HUES48 (cell line): ENCODE data around the gene CCDC157.

Source experiments
- H3K27ac ChIP-seq: one replicate; pipeline ENCODE4 v1.7.0; 2013; ENCODE audit warnings: low read depth, low read length, inconsistent platforms
- H3K27me3 ChIP-seq: 2 replicates; pipeline ENCODE4 v1.6.1; 2013; ENCODE audit warnings: mild to moderate bottlenecking, low read length; ENCODE audit not compliant: control insufficient read depth, insufficient read depth
- H3K36me3 ChIP-seq: 2 replicates; pipeline ENCODE4 v1.6.1; 2013; ENCODE audit warnings: low read length; ENCODE audit not compliant: control insufficient read depth, insufficient read depth
- H3K4me1 ChIP-seq: 2 replicates; pipeline ENCODE4 v1.6.1; 2013; ENCODE audit warnings: mild to moderate bottlenecking, low read length; ENCODE audit not compliant: control insufficient read depth, insufficient read depth
- H3K4me3 ChIP-seq: 2 replicates; pipeline ENCODE4 v1.5.1; 2013; ENCODE audit warnings: mild to moderate bottlenecking, low read depth, low read length
- H3K9ac ChIP-seq: 2 replicates; pipeline ENCODE4 v1.6.1; 2013; ENCODE audit warnings: mild to moderate bottlenecking, low read depth, low read length, moderate library complexity
- H3K9me3 ChIP-seq: 2 replicates; pipeline ENCODE4 v1.6.1; 2013; ENCODE audit warnings: low read length; ENCODE audit not compliant: control insufficient read depth, insufficient read depth

Gene CCDC157

DNA sequence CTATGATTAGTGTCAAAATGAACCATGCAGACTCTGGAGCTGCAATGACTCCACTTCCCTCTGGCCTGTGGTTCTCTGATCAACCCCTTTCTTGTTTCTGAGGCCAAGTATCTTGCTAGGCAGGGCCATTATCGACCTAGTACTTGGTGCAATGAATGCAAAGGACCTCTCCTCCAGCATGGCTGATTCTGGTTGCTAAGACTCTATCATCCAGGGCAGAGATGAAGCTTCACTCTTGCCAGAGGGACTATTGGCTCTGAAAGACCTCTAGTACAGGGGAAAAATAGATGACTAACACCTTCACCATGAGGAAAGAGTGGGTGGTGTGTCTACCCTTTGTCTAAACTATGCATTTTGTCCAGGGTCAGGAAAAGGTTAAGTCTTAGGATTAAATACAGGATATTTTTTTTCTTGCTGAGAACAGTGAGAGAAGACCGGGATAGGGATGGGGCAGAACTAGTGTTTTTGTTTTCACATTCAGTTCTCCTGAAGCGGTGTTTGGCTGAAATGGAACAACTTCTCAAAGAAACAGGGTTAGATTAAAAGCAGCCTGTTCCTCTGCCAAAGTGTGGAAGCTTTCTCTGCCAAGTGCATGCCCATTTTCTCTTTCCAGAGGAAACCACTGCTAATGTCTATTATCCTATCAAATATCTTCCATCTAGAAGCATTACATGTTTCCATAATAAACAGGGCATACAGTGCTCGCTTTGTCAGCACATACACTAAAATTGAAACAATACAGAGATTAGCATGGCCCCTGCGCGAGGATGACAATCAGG is 63.7 kb downstream of the CCDC157 start:
- H3K27me3 ChIP-seq: no peaks in the 10 kb centered on the region
- H3K9ac ChIP-seq: no peak overlapping the region
- no peak overlapping the region for H3K4me3 ChIP-seq
- no peaks in the 10 kb centered on the region for H3K9me3 ChIP-seq
- peak overlapping the region; percentile 56 for H3K27ac ChIP-seq
- H3K4me1 ChIP-seq: peaks cover 15% of the 10 kb centered on the region; the same call in 1 of the 2 replicates
- H3K36me3 ChIP-seq: peaks cover 50% of the 10 kb centered on the region

DNA sequence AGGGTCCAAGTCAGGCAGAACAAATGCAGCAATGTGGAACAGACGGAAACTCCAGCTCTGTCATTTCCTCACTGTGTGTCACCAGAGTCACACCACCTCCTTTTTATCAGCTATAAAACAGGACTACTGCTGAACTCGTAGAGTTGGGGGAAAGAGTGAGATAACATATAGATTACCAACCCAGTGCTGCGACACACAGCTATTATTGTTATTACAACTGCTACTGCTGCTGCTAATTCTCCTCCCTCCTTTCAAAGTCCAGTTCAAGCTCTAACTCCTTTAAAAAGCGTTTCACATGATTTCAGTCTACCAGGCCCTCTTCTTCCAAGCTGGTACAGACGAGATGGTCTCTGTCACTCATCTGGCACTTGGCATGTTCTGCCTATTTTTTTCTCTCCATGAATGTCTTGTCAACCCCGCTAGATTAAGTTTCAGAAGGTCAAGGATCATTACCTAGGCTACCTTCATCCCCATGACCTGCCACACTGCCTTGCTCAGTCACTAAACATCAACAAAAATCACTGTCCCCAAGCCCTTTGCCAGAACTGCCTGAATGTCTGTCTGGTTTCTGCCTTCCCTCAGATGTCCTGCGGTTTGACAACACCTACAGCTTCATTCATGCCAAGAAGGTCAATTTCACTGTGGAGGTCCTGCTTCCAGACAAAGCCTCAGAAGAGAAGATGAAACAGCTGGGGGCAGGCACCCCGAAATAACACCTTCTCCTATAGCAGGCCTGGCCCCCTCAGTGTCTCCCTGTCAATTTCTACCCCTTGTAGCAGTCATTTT is 65.1 kb downstream of the CCDC157 start:
- Histone ChIP-seq H3K4me3 (peak overlapping the region; percentile 69), H3K4me1 (peaks cover 15% of the 10 kb centered on the region; the same call in 1 of the 2 replicates), H3K27ac (peak overlapping the region; percentile 99)

DNA sequence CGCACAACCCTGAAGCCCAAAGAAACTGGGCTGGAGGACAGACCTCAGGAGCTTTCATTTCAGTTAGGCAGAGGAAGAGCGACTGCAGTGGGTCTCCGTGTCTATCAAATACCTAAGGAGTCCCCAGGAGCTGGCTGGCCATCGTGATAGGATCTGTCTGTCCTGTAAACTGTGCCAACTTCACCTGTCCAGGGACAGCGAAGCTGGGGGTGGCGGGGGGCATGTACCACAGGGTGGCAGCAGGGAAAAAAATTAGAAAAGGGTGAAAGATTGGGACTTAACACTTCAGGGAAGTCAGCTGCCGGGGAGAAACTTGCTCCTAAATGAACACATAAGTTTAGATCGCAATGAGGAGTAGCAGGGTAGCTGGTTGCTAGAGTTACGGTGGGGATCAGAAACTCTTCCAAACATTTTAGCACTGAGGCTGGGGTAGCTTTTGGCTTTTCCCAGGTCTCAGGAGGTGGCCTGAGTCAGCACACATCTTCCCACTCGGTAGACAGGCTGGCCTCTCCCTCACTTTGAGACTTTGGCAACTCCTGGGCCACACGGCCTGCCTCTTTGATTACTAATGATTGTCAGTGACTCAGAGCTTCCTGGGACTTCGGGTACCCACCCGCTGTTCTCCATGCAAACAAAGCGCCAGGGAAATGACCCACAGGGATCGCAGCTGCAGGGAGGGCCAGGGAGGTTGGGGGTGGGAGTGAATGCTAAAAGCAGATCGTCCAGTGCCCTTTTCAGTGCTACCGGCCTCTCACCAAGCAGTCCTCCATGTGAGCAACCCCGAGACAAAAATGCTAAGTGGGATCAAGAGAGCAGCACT is 65.9 kb downstream of the CCDC157 start:
- H3K27me3 ChIP-seq: no peaks in the 10 kb centered on the region
- peak overlapping the region; percentile 67 for H3K9ac ChIP-seq
- peaks cover 15% of the 10 kb centered on the region; the same call in 1 of the 2 replicates for H3K4me1 ChIP-seq
- peaks cover 38% of the 10 kb centered on the region for H3K36me3 ChIP-seq
- H3K27ac ChIP-seq: peak overlapping the region; percentile 99
- H3K9me3 ChIP-seq: no peaks in the 10 kb centered on the region
- H3K4me3 ChIP-seq: peak overlapping the region; percentile 69

More for the DNA sequence above, 65.1 kb downstream of the CCDC157 start:
- peaks cover 38% of the 10 kb centered on the region for H3K36me3 ChIP-seq
- H3K27me3 ChIP-seq: no peaks in the 10 kb centered on the region
- H3K9ac ChIP-seq: 0 out of 2 replicates have a peak overlapping the region, but pooled peaks have one; percentile 67
- H3K9me3 ChIP-seq: no peaks in the 10 kb centered on the region

DNA sequence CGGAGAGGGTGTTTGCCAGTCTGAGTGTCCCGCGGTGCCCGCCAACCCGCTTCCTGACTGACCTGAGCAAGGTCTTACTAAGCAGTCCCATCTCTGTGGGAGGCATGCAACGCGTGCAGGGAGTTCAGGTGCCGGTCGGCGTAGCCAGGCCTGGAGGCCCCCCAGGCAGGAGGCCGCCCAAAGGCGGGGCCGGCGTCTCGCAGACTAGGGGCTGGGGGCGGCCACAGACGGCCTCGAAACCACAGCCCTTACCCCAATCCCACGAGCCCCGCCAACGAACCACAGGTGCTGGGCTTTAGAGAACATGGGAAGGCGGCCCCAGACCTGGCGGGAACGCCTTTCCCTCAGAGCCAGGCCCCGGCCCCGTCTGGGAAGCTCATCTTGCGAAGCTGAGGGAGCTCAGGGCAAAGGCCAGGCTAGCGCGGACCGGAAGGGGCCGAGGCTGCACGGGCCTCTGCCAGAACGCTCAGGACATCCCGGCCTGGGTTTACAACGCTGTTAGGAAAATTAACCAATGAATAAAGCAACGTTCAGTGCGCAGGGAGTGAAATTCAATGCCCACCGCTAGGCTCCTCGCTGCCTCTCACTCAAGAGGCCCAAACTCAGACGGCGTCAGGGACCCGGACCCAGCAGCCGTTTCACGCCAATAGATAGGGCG is 66.6 kb downstream of the CCDC157 start:
- Histone ChIP-seq H3K9ac (peak overlapping the region; percentile 67), H3K27me3 (no peaks in the 10 kb centered on the region), H3K9me3 (no peaks in the 10 kb centered on the region), H3K36me3 (peaks cover 38% of the 10 kb centered on the region), H3K27ac (peak overlapping the region; percentile 99), H3K4me1 (peaks cover 15% of the 10 kb centered on the region; the same call in 1 of the 2 replicates), H3K4me3 (peak overlapping the region; percentile 69)

DNA sequence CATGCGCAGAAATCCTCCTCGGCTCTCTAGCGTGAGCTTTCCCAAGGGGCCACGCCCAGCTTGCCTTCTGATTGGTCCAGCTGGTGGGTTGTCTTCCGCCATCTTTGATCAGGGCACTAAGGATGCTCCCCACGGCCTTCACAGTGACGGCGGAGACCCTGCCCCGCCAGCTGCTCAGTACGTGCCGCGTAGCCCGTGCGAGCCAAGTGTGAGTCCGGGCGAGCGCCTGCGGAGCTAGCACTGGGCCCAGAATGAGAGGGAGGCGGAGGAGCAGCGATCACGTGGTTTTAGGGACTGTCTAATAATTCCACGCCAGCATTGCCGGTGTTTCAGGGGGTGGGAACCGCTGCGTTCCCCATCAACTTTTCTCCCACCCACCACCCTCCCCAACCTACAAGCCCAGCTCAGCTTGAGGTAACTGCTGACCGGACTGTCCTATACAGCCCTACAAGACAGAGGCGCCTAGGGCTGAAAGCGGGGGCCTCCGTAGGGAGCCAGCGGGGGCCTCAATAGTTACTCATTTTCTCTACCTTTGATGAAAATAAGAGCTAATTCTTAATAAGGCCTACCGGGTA is 67.2 kb downstream of the CCDC157 start:
- Histone ChIP-seq H3K4me3 (peak overlapping the region; percentile 69), H3K27ac (peak overlapping the region; percentile 99), H3K4me1 (peaks cover 15% of the 10 kb centered on the region; the same call in 1 of the 2 replicates), H3K9me3 (no peaks in the 10 kb centered on the region), H3K9ac (no peak overlapping the region; the same call in 1 of the 2 replicates), H3K27me3 (no peaks in the 10 kb centered on the region), H3K36me3 (peaks cover 36% of the 10 kb centered on the region)

DNA sequence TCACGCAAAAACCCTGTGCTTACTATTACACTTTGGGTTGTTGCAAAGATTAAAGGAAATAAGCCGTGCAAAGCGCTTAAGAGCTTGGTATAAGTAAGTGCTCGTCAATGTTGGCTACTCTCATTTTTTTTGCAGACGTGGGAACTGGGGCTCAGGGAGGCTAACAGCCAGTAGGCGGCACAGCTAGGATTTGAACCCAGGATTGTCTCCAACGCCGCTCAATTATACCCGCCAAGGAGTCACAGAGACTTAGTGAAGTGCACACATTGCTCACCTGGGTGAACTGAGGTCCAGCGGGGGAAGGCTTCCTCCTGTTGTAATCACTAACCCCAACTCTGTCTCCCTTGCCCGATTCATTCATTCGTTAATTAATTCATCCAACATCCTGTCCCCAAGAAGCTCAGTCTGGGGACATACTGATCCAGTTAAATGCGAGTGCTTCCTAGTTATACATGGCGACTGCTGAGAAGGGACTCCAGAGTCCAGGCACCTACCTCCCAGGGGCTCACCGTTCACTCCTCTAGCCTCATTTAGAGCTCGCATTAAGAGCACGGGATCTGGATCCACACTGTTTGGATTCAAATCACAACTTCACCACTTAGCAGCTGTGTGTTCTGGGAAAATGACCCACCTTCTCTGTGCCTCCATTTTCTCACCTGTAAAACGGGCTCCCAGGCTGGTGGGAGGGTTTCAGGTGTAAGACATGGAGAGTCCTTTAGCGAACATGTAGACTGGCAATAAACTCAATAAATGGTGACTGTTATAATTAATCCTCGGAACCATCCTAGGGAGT is 67.9 kb downstream of the CCDC157 start:
- H3K9me3 ChIP-seq: no peaks in the 10 kb centered on the region
- H3K4me1 ChIP-seq: peaks cover 15% of the 10 kb centered on the region; the same call in 1 of the 2 replicates
- H3K4me3 ChIP-seq: peak overlapping the region; percentile 69
- peak overlapping the region; percentile 99 for H3K27ac ChIP-seq
- no peaks in the 10 kb centered on the region for H3K27me3 ChIP-seq
- H3K36me3 ChIP-seq: peaks cover 36% of the 10 kb centered on the region
- no peak overlapping the region for H3K9ac ChIP-seq

DNA sequence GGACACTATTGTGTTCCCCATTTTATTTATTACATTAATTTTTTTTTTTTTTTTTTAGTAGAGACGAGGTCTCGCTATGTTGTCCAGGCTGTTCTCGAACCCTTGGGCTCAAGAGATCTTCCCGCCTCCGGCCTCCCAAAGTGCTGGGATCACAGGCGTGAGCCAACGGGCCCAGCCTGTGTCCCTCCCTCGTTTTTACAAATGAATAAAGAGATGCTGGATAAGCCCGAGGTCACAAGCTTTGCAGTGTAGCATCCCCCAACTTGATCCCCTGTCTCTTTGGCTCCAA is 68.5 kb downstream of the CCDC157 start:
- peak overlapping the region; percentile 81 for H3K27ac ChIP-seq
- H3K27me3 ChIP-seq: no peaks in the 10 kb centered on the region
- H3K9ac ChIP-seq: no peak overlapping the region
- peaks cover 15% of the 10 kb centered on the region; the same call in 1 of the 2 replicates for H3K4me1 ChIP-seq
- H3K4me3 ChIP-seq: peak overlapping the region; percentile 69
- no peaks in the 10 kb centered on the region for H3K9me3 ChIP-seq
- peaks cover 34% of the 10 kb centered on the region for H3K36me3 ChIP-seq

DNA sequence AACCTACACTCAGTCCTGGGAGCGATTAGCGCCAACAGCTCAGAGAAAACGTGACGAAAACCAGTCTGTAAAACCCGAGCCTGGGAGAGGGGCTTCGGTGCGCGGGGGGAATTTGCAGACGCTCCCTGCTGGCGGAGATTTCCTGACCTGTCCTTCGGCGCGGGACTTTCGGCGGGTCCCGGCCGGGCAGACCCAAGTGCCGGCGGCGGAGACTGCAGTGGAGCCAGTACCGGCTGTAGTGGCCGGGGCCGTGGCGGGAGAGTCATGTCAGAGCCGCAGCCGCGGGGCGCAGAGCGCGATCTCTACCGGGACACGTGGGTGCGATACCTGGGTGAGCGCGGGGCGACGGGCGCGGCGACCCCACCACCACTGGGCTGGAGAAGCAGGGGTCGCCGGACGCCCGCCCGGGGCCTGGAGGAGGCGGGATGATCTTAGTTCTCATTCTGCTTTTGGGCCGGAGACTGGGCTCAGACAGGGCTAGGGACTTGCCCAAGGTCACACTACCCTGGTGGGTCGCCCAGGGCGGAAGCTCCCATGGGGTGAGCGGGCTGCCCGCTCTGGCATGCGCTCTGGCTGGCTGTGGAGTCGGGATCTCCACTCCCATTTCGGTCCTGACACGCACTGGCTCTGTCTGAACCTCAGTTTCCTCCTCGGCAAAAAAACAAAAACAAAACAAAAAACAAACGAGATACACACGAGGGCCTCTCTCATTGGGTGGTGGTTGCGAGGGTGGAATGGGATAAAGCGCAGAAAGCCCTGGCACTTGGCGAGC is 69.0 kb downstream of the CCDC157 start, which contains the start of gene MTFP1:
Gene MTFP1, plus strand, starts transcription at position 153 of the 772 bp plus-strand sequence. Its CDS starts 112 bp downstream, at position 265.
- peak within 1 kb of the TSS; percentile 55 for H3K9ac ChIP-seq
- peaks cover 15% of the 10 kb centered on the region; the same call in 1 of the 2 replicates for H3K4me1 ChIP-seq
- H3K9me3 ChIP-seq: no peaks in the 10 kb centered on the region
- H3K27me3 ChIP-seq: no peaks in the 10 kb centered on the region
- H3K36me3 ChIP-seq: peaks cover 28% of the 10 kb centered on the region
- peak within 1 kb of the TSS; percentile 99 for H3K27ac ChIP-seq
- H3K4me3 ChIP-seq: peak within 1 kb of the TSS; percentile 69
